HG02970 (cell line): ENCODE measurements around the gene CHN2.

ENCODE experiments used
- ATAC-seq: cut with Tn5 transposase; IDR thresholded peaks from one replicate; pipeline ENCODE4 v1.9.1; 2021; ENCODE audit warnings: mild to moderate bottlenecking, moderate library complexity, moderate number of reproducible peaks; ENCODE audit not compliant: unreplicated experiment, low FRiP score

CHN2 gene

GRCh38 chr7:29381206-29382094 is 186.9 kb downstream of the CHN2 start:
- ATAC-seq = no peak

- no peak for ATAC-seq
Observed at GRCh38 chr7:29384277-29384676, 189.7 kb downstream of the CHN2 start.

GRCh38 chr7:29385214-29385814 is 190.7 kb downstream of the CHN2 start:
- ATAC-seq = no peak

- ATAC-seq = no peak
Observed at GRCh38 chr7:29386196-29386765, 191.7 kb downstream of the CHN2 start.

GRCh38 chr7:29391262-29391661 is 196.7 kb downstream of the CHN2 start:
- no peak for ATAC-seq

GRCh38 chr7:29394321-29394720 is 199.7 kb downstream of the CHN2 start:
- ATAC-seq = no peak

GRCh38 chr7:29396563-29396962 is 202.0 kb downstream of the CHN2 start:
- no peak for ATAC-seq

- no peak for ATAC-seq
Observed at GRCh38 chr7:29397398-29397797, 202.8 kb downstream of the CHN2 start.

- no peak for ATAC-seq
Observed at GRCh38 chr7:29398011-29398410, 203.4 kb downstream of the CHN2 start.

GRCh38 chr7:29400437-29400836 is 205.9 kb downstream of the CHN2 start:
- no peak for ATAC-seq

GRCh38 chr7:29401769-29402168 is 207.2 kb downstream of the CHN2 start:
- no peak for ATAC-seq

GRCh38 chr7:29405891-29406290 is 211.3 kb downstream of the CHN2 start:
- ATAC-seq = no peak

GRCh38 chr7:29406366-29406765 is 211.8 kb downstream of the CHN2 start:
- no peak for ATAC-seq

GRCh38 chr7:29408841-29409243 is 214.3 kb downstream of the CHN2 start:
- peak; percentile 75 for ATAC-seq

GRCh38 chr7:29410996-29411395 is 216.4 kb downstream of the CHN2 start:
- no peak for ATAC-seq

- ATAC-seq = no peak
Observed at GRCh38 chr7:29412912-29413311, 218.3 kb downstream of the CHN2 start.

GRCh38 chr7:29413626-29414136 is 219.1 kb downstream of the CHN2 start:
- ATAC-seq = no peak

GRCh38 chr7:29414216-29414615 is 219.6 kb downstream of the CHN2 start:
- no peak for ATAC-seq

GRCh38 chr7:29415215-29415614 is 220.6 kb downstream of the CHN2 start:
- no peak for ATAC-seq

GRCh38 chr7:29416276-29416937 is 221.8 kb downstream of the CHN2 start:
- ATAC-seq = no peak

- no peak for ATAC-seq
Observed at GRCh38 chr7:29416938-29417305, 222.3 kb downstream of the CHN2 start.
